Suppressor macrophage treated with lipopolysaccharide for 1 hour (primary cell): ENCODE results near the gene STAP1.
"Not testable (repeated sequence)": the region's sequence is repeated elsewhere in the genome, so short reads cannot be mapped to it uniquely, and the experiment has no call there.

ENCODE experiments used
- DNase-seq, 3 donors: peaks; one replicate each; pipeline ENCODE4 v3.0.0-alpha.2; 2020 to 2022

STAP1 gene

GRCh38 chr4:67558493-67558892, at the start of gene STAP1:
STAP1 (plus strand) TSS chr4:67558727; CDS start chr4:67558810, 83 bp downstream.
- peak; percentile 20 to 45 (median 33) for DNase-seq

- no peak for DNase-seq
Observed at GRCh38 chr4:67512501-67512900, 46.0 kb upstream of the STAP1 start.

- no peak for DNase-seq
Observed at GRCh38 chr4:67520141-67520540, 38.4 kb upstream of the STAP1 start.

GRCh38 chr4:67521506-67521905, 37.0 kb upstream of the STAP1 start:
- no peak for DNase-seq

DNA sequence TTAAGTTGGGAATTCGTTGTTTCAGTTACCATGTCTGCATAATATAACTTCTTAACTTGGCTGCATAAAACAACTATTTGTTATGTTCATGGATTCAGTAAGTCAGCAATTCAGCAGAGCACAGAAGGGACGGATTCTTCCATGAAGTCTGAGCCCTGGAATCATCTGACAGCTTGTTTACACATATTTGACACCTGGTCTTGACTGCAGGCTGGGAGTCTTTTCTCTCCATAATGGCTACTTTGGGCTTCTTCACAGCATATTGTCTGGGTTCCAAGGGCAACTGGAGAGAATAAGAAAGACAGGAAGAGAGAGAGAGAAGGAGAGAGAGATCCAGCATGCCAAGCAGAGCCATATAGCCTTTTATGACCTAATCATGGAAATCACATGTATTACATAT, 36.3 kb upstream of the STAP1 start:
- DNase-seq = no peak

DNA sequence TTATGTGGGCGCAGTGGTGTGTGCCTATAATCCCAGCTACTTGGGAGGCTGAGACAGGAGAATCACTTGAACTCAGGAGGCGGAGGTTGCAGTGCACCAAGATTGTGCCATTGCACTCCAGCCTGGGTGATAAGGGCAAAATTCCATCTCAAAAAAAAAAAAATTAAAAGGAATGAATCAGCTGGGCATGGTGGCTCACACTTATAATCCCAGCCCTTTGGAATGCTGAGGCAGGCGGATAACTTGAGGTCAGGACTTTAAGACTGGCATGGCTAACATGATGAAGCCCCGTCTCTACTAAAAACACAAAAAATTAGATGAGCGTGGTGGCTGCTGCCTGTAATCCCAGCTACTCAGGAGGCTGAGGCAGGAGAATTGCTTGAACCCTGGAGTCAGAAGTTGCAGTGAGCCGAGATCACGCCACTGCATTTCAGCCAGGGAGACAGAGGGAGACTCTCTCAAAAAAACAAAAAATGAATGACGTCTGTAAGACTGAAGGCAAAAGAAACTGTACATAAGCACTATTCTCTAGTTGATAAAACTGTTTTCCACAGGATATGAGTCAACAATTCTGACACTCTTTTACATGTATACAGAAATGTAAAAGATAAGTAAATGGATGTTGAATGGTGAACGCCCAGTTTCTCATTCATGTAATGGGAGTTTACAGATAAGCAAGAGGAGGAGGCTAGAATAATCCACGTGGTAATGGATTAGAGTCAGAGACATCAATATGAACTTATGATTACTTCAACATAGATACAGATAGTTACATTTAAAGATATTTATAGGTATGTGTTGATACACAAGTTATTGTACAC, 35.5 kb upstream of the STAP1 start:
- DNase-seq = no peak

DNA sequence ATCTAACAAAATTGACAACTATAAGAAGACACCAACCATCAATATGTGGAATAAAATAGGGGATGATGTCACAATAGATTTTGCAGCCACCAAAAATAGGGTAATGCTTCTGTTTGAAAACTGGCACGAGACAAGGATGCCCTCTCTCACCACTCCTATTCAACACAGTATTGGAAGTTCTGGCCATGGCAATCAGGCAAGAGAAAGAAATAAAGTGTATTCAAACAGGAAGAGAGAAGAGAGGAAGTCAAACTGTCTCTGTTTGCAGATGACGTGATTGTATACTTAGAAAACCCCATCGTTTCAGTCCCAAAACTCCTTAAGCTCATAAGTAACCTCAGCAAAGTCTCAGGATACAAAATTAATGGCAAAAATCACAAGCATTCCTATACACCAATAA, 34.4 kb upstream of the STAP1 start:
- peak in 1 of 3 donors; percentile 19 for DNase-seq

DNA sequence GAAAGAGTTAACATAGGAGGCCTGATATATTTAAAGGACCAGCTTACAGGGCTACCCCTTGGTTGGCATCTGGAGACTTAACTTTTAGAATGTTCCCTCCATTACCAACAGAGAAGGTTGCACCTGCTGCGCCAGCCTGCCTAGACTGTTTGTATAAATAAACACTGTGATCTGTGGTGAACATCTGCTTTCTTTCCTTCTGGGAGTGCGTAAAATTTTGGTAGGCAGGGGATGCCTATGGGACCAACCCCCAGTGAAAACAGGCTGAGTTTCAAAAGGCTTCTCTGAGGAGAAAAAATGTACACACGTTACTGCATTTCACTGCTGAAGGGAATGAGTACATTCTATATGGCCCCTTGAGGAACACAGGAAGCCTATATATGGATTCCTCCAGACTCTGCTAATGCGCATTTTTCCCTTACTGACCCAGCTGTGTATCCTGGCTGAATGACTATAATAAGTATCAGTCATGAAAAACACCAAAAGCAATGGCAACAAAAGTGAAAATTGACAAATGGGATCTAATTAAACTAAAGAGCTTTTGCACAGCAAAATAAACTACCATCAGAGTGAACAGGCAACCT, 27.1 kb upstream of the STAP1 start:
- no peak for DNase-seq

DNA sequence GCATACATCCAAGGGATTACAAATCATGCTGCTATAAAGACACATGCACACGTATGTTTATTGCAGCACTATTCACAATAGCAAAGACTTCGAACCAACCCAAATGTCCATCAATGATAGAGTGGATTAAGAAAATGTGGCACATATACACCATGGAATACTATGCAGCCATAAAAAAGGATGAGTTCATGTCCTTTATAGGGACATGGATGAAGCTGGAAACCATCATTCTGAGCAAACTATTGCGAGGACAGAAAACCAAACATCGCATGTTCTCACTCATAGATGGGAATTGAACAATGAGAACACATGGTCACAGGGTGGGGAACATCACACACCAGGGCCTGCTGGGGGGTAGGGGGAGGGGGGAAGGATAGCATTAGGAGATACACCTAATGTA, 26.1 kb upstream of the STAP1 start:
- not testable (repeated sequence) for DNase-seq

DNA sequence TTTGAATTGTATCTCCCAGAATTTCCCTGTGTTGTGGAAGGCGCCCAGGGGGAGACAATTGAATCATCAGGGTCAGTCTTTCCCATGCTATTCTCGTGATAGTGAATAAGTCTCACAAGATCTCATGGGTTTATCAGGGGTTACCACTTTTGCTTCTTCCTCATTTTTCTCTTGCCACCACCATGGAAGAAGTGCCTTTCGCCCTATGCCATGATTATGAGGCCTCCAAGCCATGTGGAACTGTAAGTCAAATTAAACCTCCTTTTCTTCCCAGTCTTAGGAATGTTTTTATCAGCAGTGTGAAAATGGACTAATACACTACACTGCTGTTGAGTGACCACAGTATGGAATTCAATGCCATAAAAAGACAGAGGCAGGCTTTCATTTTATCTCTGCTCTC, 25.4 kb upstream of the STAP1 start:
- DNase-seq = no peak

- DNase-seq = no peak
Observed at GRCh38 chr4:67535280-67535840, 23.2 kb upstream of the STAP1 start.

GRCh38 chr4:67539830-67540229, 18.7 kb upstream of the STAP1 start:
- no peak for DNase-seq

DNA sequence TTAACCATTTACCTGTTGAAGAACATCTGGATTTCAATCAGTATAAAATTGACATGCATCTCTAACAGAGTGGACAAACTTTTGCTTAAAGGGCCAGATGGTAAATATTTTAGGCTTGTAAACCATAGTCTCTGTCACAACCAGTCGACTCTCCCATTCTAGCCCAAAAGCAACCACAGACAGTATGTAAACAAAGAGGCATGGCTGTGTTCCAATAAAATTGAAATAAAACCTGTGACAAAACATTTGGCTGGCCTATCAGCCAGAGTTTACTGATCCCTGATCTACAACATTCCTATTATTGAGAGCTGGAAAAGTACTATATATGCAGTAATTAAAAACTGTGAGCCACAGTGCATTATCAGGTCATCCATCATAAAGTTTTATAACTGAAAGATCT, 16.5 kb upstream of the STAP1 start:
- DNase-seq = no peak

GRCh38 chr4:67545199-67546003, 13.1 kb upstream of the STAP1 start, which contains the start of gene CENPC:
CENPC (minus strand) TSS chr4:67545503; CDS start chr4:67545355, 148 bp downstream.
- peak; percentile 97 to 98 (median 98) for DNase-seq

DNA sequence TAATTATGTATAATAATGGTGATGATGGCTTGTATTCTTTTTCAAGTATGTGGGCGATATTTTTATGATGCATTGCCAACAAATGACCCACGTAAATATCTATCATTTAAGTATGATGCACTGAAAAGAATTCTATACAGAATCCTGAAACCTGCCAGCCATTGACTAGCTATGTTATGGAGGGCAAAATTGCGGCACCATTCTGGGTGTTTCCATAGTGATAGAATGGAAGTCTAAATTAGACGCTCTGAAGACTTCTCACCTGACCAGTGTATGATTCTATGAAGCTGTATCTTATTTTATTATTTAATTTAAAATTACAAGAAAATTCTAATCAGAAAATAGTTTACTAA, 12.5 kb upstream of the STAP1 start:
- peak in 1 of 3 donors; percentile 11 for DNase-seq

GRCh38 chr4:67546971-67547370, 11.6 kb upstream of the STAP1 start:
- DNase-seq = no peak

- DNase-seq = peak; percentile 24 to 59 (median 37)
Observed at GRCh38 chr4:67549123-67549522, 9.4 kb upstream of the STAP1 start.

DNA sequence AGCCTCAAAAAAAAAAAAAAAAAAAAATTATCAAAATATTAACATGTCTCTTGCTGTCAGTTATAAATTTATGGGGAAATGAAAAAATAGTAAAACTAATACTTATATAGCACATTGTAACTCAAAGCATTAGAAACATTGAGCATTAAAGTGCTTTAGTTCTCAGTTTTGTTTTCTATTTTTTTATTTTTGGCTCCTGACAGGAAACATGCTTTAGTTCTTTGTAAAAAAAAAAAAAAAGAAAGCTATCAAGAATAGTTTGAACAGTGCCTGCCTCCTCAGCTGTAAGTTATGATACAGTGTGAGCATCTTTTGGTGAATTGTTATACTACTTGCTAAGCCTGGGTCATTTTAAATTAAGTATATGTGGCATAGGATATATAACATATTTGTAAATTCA, 8.1 kb upstream of the STAP1 start:
- no peak for DNase-seq

GRCh38 chr4:67550857-67551256, 7.7 kb upstream of the STAP1 start:
- DNase-seq = no peak

DNA sequence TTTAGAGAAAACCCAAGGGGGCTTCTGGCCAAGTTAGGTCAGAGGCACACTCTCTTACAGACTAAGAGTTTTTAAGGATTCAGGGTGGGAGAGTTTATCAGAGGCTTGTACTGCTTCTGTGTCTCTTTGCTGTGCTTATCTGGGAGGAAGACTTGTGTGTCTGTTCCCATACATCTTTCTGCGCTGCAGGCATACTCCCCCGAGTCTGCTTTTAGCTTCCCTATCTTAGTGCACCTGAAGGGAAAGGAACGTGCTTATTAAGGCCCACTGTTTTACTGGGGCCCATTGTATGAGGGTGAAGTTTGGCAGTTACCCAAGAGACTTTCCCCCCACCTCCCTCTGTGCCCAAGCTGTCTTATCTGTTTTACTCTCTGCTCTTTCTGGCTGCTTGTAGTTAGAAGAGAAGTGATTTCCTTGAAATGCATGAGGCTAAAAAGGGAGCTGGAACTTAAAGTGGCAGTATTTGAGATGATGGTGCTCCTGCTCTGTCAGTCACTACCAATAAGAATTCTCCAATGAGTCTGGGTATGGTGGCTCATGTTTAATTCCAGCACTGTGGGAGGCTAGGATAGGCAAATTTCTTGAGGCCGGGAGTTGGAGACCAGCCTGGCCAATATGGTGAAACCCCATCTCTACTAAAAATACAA, 6.3 kb upstream of the STAP1 start:
- not testable (repeated sequence) for DNase-seq

GRCh38 chr4:67554096-67554495, 4.4 kb upstream of the STAP1 start:
- DNase-seq = no peak

- no peak for DNase-seq
Observed at GRCh38 chr4:67555447-67555846, 3.1 kb upstream of the STAP1 start.

GRCh38 chr4:67556436-67556835, 2.1 kb upstream of the STAP1 start:
- DNase-seq = peak in 1 of 3 donors; percentile 66
